Astrocyte (in vitro differentiated cells and primary cell): ENCODE measurements around the gene ASPSCR1. TPM values are rescaled to one million over a fixed set of nuclear protein-coding genes. Genes with fewer than 3 reads are reported as not detected.

ENCODE experiments used
- DNase-seq: peaks from one replicate; pipeline ENCODE4 v3.0.0-alpha.2; 2010; ENCODE audit warnings: low read depth
- FAIRE-seq: peaks from 2 replicates; lab custom pipeline; 2011; peaks lifted over from hg19 to GRCh38; lab: Jason Lieb, UNC
- H2AFZ ChIP-seq: 2 replicates; pipeline ENCODE4 v1.6.0; 2012; ENCODE audit warnings: low read depth, low read length, inconsistent platforms
- H3K27ac ChIP-seq: 2 replicates; pipeline ENCODE4 v1.5.1; 2011; ENCODE audit warnings: low read depth, low read length, inconsistent platforms
- H3K27me3 ChIP-seq: 2 replicates; pipeline ENCODE4 v1.6.0; 2011; ENCODE audit warnings: low read length, inconsistent platforms; ENCODE audit not compliant: insufficient read depth
- H3K36me3 ChIP-seq: 2 replicates; pipeline ENCODE4 v1.5.1; 2011; ENCODE audit warnings: low read length, inconsistent platforms; ENCODE audit not compliant: insufficient read depth
- H3K4me1 ChIP-seq: 2 replicates; pipeline ENCODE4 v1.5.1; 2011; ENCODE audit warnings: low read length, inconsistent platforms; ENCODE audit not compliant: insufficient read depth
- H3K4me2 ChIP-seq: 2 replicates; pipeline ENCODE4 v1.6.0; 2012; ENCODE audit warnings: low read length, inconsistent platforms
- H3K4me3 ChIP-seq: 2 replicates; pipeline ENCODE4 v1.5.1; 2011; ENCODE audit warnings: low read depth, mild to moderate bottlenecking, low read length, inconsistent platforms; ENCODE audit not compliant: insufficient read depth
- H3K79me2 ChIP-seq: 2 replicates; pipeline ENCODE4 v1.6.0; 2012; ENCODE audit warnings: mild to moderate bottlenecking, low read length, inconsistent platforms; ENCODE audit not compliant: insufficient read depth
- H3K9ac ChIP-seq: 2 replicates; pipeline ENCODE4 v1.6.0; 2012; ENCODE audit warnings: mild to moderate bottlenecking, low read length, inconsistent platforms
- H3K9me3 ChIP-seq: 2 replicates; pipeline ENCODE4 v1.5.1; 2012; ENCODE audit warnings: low read depth, mild to moderate bottlenecking, low read length, inconsistent platforms; ENCODE audit not compliant: insufficient read depth
- H4K20me1 ChIP-seq: 2 replicates; pipeline ENCODE4 v1.6.0; 2012; ENCODE audit warnings: low read length, inconsistent platforms; ENCODE audit not compliant: insufficient read depth
- H3K27ac Mint-ChIP-seq: one replicate; pipeline ENCODE4 v1.8.0; 2021; ENCODE audit warnings: mild to moderate bottlenecking, mixed read lengths; ENCODE audit not compliant: unreplicated experiment
- H3K27me3 Mint-ChIP-seq: one replicate; pipeline ENCODE4 v1.8.0; 2021; ENCODE audit warnings: low read depth, mixed read lengths; ENCODE audit not compliant: unreplicated experiment
- H3K36me3 Mint-ChIP-seq: one replicate; pipeline ENCODE4 v1.8.0; 2021; ENCODE audit warnings: low read depth, mixed read lengths; ENCODE audit not compliant: unreplicated experiment
- H3K4me1 Mint-ChIP-seq: one replicate; pipeline ENCODE4 v1.8.0; 2021; ENCODE audit warnings: low read depth, mixed read lengths; ENCODE audit not compliant: unreplicated experiment
- H3K4me3 Mint-ChIP-seq: one replicate; pipeline ENCODE4 v1.8.0; 2021; ENCODE audit warnings: mild to moderate bottlenecking, moderate library complexity, mixed read lengths; ENCODE audit not compliant: unreplicated experiment
- H3K9me3 Mint-ChIP-seq: one replicate; pipeline ENCODE4 v1.8.0; 2021; ENCODE audit warnings: mild to moderate bottlenecking, mixed read lengths; ENCODE audit not compliant: unreplicated experiment
- CTCF ChIP-seq: IDR thresholded peaks from 2 replicates; pipeline ENCODE4 v1.5.1; 2011; ENCODE audit warnings: low read depth, mild to moderate bottlenecking, inconsistent platforms, low read length, moderate library complexity; ENCODE audit not compliant: insufficient read depth
- EZH2 ChIP-seq: IDR thresholded peaks from 2 replicates; pipeline ENCODE4 v1.6.1; 2012; ENCODE audit warnings: mild to moderate bottlenecking, low read length, inconsistent platforms; ENCODE audit not compliant: insufficient read depth
- total RNA-seq: library from RNA; stranded (reverse); gene quantifications from 2 replicates; pipeline ENCODE4 v1.2.1, GENCODE V29; 2021

Gene ASPSCR1
- total RNA-seq, 1 donor from 2014 or later = 25.5 TPM

GRCh38 chr17:82007228-82007494 lies 29.7 kb downstream of the ASPSCR1 start:
- TF ChIP-seq EZH2 (no peak), CTCF (no peak)
- DNase-seq = no peak
- H3K27me3 ChIP-seq = no peaks in the 10 kb centered on the region
- no peaks in the 10 kb centered on the region for H3K9me3 Mint-ChIP-seq
- H3K9me3 ChIP-seq = no peaks in the 10 kb centered on the region
- no peaks in the 10 kb centered on the region for H3K36me3 ChIP-seq
- no peak overlapping the region for H3K9ac ChIP-seq
- H3K4me1 Mint-ChIP-seq = peaks cover 17% of the 10 kb centered on the region
- no peak overlapping the region for H3K4me3 ChIP-seq
- no peak overlapping the region for H3K4me3 Mint-ChIP-seq
- no peak overlapping the region for H2AFZ ChIP-seq
- no peak for FAIRE-seq
- no peak overlapping the region for H3K27ac ChIP-seq
- H3K27ac Mint-ChIP-seq = no peak overlapping the region
- peaks cover 40% of the 10 kb centered on the region for H3K4me1 ChIP-seq
- no peak overlapping the region for H3K4me2 ChIP-seq
- H3K27me3 Mint-ChIP-seq = no peaks in the 10 kb centered on the region
- no peaks in the 10 kb centered on the region for H3K79me2 ChIP-seq
- no peaks in the 10 kb centered on the region for H3K36me3 Mint-ChIP-seq
- peaks cover 6% of the 10 kb centered on the region for H4K20me1 ChIP-seq

GRCh38 chr17:82007495-82008257 lies 30.2 kb downstream of the ASPSCR1 start:
- Mint-ChIP-seq H3K4me1 (peaks cover 17% of the 10 kb centered on the region), H3K27ac (no peak overlapping the region), H3K36me3 (no peaks in the 10 kb centered on the region), H3K9me3 (no peaks in the 10 kb centered on the region), H3K4me3 (no peak overlapping the region), H3K27me3 (no peaks in the 10 kb centered on the region)
- H3K27ac ChIP-seq = no peak overlapping the region
- peaks cover 40% of the 10 kb centered on the region for H3K4me1 ChIP-seq
- no peak overlapping the region for H3K4me2 ChIP-seq
- H3K9ac ChIP-seq = no peak overlapping the region
- no peaks in the 10 kb centered on the region for H3K9me3 ChIP-seq
- H3K36me3 ChIP-seq = no peaks in the 10 kb centered on the region
- no peak overlapping the region for H3K4me3 ChIP-seq
- no peak overlapping the region for H2AFZ ChIP-seq
- no peaks in the 10 kb centered on the region for H3K27me3 ChIP-seq
- peaks cover 6% of the 10 kb centered on the region for H4K20me1 ChIP-seq
- FAIRE-seq (no peak), DNase-seq (no peak)
- no peaks in the 10 kb centered on the region for H3K79me2 ChIP-seq
- TF ChIP-seq CTCF (no peak), EZH2 (no peak)

GRCh38 chr17:82008258-82008940 lies 31.0 kb downstream of the ASPSCR1 start:
- TF ChIP-seq CTCF (no peak), EZH2 (no peak)
- no peak for FAIRE-seq
- no peak overlapping the region for H3K9ac ChIP-seq
- no peak for DNase-seq
- H3K27ac ChIP-seq = no peak overlapping the region
- no peaks in the 10 kb centered on the region for H3K9me3 ChIP-seq
- H3K27me3 ChIP-seq = no peaks in the 10 kb centered on the region
- H3K36me3 ChIP-seq = no peaks in the 10 kb centered on the region
- Mint-ChIP-seq H3K27ac (no peak overlapping the region), H3K27me3 (no peaks in the 10 kb centered on the region), H3K36me3 (no peaks in the 10 kb centered on the region), H3K4me1 (peaks cover 10% of the 10 kb centered on the region), H3K4me3 (no peak overlapping the region), H3K9me3 (no peaks in the 10 kb centered on the region)
- no peak overlapping the region for H3K4me3 ChIP-seq
- H3K4me2 ChIP-seq = no peak overlapping the region
- peaks cover 6% of the 10 kb centered on the region for H4K20me1 ChIP-seq
- H3K79me2 ChIP-seq = no peaks in the 10 kb centered on the region
- peaks cover 32% of the 10 kb centered on the region for H3K4me1 ChIP-seq
- no peak overlapping the region for H2AFZ ChIP-seq
